PC-9 (cell line): ENCODE results near the gene ATP1A4.

ENCODE experiments used
- EZH2 ChIP-seq: fragments of 200-600 bp; sonication (generic); IDR thresholded peaks from 2 replicates; pipeline ENCODE4 v1.8.0; 2017; ENCODE audit warnings: antibody characterized with exemption, low read depth
- TF ChIP-seq, protein P1 (sequence below): fragments of 200-600 bp; sonication (generic); conservative IDR thresholded peaks from 2 replicates; pipeline ENCODE4 v1.6.1; 2017; ENCODE audit warnings: mixed run types, antibody characterized with exemption, mild to moderate bottlenecking, moderate library complexity

- TF ChIP-seq, protein P1, sequence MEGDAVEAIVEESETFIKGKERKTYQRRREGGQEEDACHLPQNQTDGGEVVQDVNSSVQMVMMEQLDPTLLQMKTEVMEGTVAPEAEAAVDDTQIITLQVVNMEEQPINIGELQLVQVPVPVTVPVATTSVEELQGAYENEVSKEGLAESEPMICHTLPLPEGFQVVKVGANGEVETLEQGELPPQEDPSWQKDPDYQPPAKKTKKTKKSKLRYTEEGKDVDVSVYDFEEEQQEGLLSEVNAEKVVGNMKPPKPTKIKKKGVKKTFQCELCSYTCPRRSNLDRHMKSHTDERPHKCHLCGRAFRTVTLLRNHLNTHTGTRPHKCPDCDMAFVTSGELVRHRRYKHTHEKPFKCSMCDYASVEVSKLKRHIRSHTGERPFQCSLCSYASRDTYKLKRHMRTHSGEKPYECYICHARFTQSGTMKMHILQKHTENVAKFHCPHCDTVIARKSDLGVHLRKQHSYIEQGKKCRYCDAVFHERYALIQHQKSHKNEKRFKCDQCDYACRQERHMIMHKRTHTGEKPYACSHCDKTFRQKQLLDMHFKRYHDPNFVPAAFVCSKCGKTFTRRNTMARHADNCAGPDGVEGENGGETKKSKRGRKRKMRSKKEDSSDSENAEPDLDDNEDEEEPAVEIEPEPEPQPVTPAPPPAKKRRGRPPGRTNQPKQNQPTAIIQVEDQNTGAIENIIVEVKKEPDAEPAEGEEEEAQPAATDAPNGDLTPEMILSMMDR: no peak
- no peak for TF ChIP-seq EZH2
These were observed 14.5 kb upstream of the ATP1A4 start for GRCh38 chr1:160136926-160137200.
